ENCODE measurements around the gene ZNF618.
"Not testable (repeated sequence)": the region's sequence is repeated elsewhere in the genome, so short reads cannot be mapped to it uniquely, and the experiment has no call there.

Gene ZNF618

DNA sequence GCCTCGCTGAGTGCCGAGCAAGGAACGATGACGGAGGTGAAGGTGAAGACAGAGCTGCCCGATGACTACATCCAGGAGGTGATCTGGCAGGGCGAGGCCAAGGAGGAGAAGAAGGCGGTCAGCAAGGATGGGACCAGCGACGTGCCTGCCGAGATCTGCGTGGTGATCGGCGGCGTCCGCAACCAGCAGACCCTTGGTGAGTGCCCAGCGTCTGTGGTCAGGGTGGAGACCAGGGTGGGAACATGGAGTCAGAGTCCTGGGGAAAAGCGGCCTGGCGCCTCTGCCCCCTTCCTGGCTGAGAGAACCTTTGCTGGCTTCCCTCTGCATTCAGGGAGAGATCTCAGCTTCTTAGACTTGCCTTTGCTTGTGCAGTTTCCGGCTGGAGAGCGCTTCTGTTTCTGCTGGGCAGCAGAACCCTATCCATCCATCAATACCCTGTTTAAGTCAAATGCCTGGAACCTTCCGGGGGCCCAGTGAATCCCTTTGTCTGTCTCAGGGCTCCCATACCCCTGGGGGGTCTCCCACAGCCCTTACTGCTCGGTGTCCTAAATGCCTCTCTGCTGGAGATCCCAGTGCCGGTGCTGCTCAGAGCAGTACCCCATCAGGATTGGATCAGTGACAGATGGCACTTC lies 112.4 kb downstream of the ZNF618 start:
- no peak for DNase-seq (ENCODE audit: low spot score)

DNA sequence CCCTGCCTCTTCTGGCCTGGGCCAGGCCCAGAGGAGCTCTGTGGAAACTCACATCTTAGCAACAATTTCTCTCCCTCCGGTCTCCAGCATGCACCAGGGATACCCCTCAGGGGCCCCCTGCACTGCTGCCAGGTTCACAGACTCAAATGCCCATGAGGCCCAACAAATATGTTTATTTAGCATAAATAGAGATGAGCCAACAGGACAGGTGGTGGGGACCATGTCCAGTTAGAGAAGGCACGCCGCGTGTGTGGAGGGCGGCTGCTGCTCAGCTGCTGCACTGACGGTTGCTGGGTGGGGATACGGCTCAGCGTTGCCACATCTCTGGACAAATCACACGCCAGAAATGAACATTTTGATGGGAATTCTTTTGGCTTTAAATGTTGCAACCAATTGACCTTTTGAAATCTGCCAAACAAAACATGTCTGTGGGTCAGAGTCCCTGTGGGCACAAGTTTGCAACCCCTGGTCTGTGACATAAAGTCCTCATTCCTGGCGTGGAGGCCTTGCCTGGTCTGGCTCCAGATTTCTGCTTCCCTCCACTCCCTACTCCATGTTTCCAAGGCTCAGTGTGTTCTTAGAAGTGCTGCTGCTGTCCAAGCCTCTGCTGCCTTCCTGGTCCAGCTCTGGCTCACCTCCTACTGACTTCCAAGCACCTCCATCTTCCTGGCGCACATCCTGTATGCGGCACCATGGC lies 113.1 kb downstream of the ZNF618 start:
- no peak for DNase-seq (ENCODE audit: low spot score)

GRCh38 chr9:113989714-113990569 lies 113.8 kb downstream of the ZNF618 start:
- DNase-seq (ENCODE audit: low spot score) = no peak

GRCh38 chr9:113990570-113990907 lies 114.4 kb downstream of the ZNF618 start:
- no peak for DNase-seq (ENCODE audit: low spot score)

DNA sequence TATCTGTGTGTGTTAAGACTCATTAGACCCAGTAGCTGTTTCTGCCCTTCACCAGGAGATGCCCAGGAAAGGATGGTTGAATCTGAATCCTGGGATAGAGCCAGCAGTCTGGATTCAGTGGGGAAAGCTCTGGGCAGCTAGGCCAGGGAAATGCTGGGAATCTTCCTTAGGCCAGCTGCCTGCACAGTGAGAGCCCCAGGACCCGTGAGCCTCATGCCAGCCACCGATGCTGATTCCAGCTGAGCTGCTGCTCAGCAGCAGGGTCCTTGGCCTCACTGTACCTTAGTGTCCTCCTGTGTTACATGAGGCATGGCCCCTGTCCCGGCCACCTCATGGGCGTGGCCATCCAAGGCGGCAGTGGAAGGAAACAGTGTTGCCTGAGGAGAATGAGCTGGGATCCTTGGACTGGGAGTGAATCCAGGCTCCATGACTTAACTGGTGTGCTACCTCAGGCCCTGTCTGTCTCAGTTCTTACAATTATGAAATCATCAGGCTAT lies 114.9 kb downstream of the ZNF618 start:
- DNase-seq (ENCODE audit: low spot score) = no peak

DNA sequence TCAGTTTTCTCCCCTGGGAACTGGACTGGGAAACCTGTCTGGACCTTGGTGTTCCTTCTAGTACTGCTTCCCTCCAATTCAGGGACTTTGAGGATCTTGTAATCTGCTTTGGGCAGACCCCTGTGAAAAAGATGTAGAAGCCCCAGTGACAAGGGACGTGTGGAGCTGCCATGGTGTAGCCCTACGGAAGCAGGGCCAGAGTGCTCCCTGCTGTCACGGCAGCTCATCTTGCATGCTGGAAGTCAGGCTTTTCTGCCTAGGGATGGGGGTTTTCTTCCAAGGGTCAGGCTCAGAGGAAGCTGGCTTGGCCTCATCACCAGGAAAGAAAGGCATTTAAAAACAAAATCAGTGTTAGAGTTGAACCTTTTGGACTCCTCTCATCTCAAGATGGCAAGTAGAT lies 115.6 kb downstream of the ZNF618 start:
- no peak for DNase-seq (ENCODE audit: low spot score)

- DNase-seq (ENCODE audit: low spot score) = no peak
Observed at GRCh38 chr9:113992276-113992951, 116.3 kb downstream of the ZNF618 start.

DNA sequence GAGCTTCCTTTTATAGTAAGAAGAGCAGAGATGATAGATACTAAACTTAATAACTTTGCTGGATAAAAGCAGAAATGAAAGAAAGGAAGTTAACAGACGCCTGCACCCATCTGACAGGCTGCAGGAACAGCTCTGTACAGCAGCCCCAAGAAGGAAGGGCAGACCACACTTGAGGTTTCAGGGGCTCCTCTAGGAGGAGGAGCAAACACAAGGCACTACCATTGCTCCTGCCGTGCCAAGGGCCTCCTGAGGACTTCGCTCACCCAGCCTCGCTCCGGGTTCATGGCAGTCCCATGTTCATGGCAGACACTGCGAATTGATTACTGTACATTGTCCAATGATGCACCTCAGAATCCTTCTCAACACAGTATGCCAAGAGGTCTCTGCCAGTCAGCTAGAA lies 116.9 kb downstream of the ZNF618 start:
- peak; percentile 8 for DNase-seq (ENCODE audit: low spot score)

DNA sequence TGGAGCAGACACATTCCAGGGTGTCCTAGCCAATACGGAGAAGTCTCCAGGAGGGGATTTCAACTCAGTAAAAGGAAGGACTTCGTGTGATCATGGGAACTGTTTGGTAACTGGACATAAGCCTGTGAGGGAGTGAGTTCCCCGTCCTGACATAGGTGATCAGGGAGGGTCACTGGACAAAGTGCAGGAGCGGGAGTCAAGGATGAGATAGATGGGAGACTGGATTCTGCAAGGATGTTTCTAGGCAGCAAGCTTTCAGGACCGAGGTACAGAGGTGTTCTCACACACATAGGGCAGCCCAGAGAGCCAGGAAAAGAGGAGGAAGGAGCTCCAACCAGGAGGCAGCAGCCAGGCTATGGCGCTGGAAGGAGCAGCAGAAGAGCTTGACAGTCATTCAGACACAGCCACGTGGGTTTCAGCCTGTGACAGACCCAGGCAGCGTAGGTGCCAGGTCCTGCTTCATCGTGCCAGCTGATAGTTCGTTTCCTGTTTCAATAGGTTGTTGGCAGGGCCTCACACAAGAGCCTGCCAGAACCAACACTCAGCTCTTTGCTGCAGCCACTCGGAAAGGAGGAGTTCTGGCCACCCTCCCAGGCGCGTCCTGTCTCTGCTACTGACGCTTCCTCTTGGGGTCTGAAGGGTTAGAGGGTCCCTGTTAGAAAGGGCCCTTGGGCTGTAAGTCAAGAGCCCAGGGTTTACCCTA lies 117.9 kb downstream of the ZNF618 start:
- DNase-seq (ENCODE audit: low spot score) = no peak

GRCh38 chr9:113995401-113995800 lies 119.3 kb downstream of the ZNF618 start:
- DNase-seq (ENCODE audit: low spot score) = no peak

- DNase-seq (ENCODE audit: low spot score) = no peak
Observed at GRCh38 chr9:113995963-113996362, 119.9 kb downstream of the ZNF618 start.

GRCh38 chr9:113996531-113997001 lies 120.5 kb downstream of the ZNF618 start:
- no peak for DNase-seq (ENCODE audit: low spot score)

DNA sequence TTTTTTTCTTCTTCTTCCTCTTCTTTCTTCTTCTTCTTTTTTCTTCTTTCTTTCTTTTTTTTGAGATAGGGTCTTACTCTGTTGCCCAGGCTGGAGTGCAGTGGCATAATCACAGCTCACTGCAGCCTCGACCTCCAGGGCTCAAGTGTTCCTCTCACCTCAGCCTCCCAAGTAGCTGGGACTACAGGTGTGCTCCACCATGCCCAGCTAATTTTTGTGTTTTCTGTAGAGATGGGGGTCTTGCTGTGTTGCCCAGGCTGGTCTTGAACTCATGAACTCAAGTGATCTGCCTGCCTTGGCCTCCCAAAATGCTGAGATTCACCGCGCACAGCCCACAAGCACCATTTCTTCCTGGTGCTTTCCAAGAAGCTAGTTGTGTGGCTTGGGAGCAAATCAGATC lies 121.0 kb downstream of the ZNF618 start:
- DNase-seq (ENCODE audit: low spot score) = not testable (repeated sequence)

GRCh38 chr9:113997610-113998009 lies 121.5 kb downstream of the ZNF618 start:
- no peak for DNase-seq (ENCODE audit: low spot score)

DNA sequence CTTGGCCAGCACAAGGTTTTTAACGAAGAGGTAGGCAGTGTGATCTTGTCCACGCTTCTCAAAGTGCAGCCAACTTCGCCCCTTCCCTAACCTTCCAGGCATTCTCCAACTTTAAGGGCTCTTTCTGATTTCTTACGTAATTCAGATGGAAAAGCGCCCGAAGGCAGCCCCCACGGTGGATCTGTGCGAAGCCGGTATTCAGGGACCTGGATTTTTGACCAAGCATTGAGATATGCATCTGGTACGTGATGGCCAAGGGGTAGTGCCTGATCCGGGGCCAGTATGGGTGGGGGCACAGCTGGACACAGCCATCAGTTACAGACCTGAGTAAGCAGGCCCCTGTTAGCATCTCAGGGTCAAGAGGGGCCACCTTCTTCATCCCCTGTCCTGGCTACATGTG lies 122.0 kb downstream of the ZNF618 start:
- DNase-seq (ENCODE audit: low spot score) = no peak

DNA sequence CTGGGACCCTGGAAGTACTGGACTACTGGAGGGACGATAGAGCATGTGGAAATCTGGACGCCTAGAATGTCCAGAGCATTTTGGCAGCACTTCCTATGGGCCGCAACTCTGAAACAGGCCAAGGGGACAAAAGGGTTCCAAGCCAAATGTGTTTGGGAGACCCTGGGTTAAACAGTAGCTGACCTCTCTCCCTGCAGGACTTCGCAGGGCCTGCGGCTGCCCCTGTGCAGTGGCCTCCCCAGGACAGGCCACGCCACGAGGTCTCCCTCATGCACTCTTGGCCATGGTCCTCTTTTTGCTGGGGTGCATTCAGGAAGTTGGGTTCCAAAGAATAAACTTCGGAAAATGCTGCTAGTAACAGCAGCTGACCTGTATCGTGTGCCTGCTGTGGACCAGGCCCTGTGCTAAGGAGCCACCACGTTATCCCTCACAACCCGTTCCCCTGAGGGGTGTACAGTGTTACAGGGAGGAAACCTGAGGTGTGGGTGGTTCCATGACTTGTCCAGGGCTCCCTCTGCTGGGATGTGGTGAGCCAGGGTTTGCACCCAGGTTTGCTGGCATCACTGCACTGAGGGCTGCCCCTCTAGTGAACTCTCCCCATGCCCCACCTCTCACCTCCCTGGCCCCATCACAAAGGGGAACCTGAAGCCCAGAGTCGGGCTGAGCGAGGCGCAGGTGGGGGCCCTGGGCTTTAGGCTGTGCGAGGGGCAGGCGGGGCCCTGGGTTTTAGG lies 122.6 kb downstream of the ZNF618 start:
- no peak for DNase-seq (ENCODE audit: low spot score)

GRCh38 chr9:113999256-114000062 lies 123.3 kb downstream of the ZNF618 start:
- no peak for DNase-seq (ENCODE audit: low spot score)

GRCh38 chr9:114000063-114000454 lies 124.0 kb downstream of the ZNF618 start:
- no peak for DNase-seq (ENCODE audit: low spot score)

DNA sequence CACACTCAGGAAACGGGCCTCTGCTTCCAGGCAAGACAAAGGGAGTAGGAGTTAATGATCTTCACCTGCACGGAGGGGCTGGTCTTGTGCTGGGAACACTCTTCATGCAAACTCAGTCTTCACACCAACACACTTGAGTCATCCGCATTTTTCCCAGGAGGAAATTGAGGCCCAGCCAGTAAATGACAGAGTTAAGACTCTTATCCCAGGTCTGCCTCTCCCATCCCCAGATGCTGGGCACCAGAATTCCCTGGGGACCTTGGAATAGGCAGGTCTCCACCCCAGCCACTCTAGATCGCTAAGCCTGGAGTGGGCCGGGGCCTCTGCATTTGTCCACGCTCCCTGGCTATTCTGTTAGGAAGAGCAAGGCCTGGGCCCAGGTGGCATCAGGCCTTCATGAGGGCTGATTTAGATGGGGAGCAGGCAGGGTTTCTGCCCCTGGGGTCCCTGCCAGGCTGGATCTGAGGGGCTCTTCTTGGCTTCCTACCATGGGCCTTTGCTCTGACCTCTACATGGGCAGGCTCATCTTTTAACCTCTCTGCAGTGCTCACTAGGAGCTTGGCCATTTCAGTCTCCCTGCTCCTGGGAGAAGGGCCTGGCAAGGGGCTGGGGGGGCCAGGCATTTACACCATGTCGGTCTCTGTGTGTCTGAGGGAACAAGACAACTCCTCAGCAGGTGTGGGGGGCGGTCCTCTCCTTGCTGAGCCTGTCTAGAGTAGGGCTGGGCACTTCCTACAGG lies 124.7 kb downstream of the ZNF618 start:
- DNase-seq (ENCODE audit: low spot score) = no peak

DNA sequence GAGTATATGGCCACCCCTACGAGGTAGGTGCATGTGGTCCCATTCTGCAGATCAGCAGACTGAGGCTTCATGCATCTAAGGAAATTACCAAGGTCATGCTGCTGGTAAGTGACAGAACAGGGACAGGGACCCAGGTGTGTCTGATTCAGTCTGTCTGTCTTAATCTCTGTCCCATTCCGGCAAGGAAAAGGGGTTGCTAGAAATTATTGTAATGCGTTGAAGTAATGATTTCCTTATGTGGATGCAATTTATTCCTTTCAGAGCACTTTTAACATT lies 125.2 kb downstream of the ZNF618 start:
- no peak for DNase-seq (ENCODE audit: low spot score)
